ENCODE results near the gene TFF3.

DNA sequence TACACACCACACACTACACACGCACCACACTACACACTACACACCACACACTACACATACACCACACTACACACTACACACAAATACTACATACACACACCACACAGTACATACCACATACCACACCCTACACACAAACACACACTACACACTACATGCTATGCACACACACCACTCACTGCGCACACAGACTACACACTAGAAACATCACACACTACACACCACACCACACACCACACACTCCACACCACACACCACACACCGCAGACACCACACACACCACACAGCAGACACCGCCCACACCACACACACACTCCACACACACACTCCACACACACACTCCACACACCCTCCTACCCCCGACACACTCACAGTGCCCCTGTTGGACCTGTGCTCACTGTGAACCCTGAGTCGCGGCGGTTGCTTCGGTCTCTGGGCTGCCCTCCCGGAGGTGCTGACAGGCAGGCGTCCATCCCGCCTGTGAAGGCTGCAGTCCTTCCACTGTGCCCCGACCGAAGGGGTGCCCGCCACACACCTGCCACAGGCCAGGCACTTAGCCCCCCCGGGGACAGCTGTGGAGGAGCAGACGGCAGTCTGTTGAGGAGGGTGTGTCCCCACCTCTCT lies 21.4 kb downstream of the TFF3 start:
- TF ChIP-seq, protein P1, sequence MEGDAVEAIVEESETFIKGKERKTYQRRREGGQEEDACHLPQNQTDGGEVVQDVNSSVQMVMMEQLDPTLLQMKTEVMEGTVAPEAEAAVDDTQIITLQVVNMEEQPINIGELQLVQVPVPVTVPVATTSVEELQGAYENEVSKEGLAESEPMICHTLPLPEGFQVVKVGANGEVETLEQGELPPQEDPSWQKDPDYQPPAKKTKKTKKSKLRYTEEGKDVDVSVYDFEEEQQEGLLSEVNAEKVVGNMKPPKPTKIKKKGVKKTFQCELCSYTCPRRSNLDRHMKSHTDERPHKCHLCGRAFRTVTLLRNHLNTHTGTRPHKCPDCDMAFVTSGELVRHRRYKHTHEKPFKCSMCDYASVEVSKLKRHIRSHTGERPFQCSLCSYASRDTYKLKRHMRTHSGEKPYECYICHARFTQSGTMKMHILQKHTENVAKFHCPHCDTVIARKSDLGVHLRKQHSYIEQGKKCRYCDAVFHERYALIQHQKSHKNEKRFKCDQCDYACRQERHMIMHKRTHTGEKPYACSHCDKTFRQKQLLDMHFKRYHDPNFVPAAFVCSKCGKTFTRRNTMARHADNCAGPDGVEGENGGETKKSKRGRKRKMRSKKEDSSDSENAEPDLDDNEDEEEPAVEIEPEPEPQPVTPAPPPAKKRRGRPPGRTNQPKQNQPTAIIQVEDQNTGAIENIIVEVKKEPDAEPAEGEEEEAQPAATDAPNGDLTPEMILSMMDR (IDR thresholded peaks at IDR 0.05): no peak
- TF ChIP-seq POLR2A (IDR thresholded peaks at IDR 0.05): no peak

All from lower leg skin (tissue), 3 donors.